PC-3 (cell line): ENCODE results near the gene DLGAP1.

Experiments used
- CTCF ChIP-seq: fragments of 300-600 bp; sonication (generic); conservative IDR thresholded peaks from 2 replicates; pipeline ENCODE4 v1.5.1; 2017; ENCODE audit warnings: antibody characterized with exemption, low read depth, mild to moderate bottlenecking, low read length
- EZH2phosphoT487 ChIP-seq: fragments of 300-600 bp; sonication (generic); IDR thresholded peaks from 2 replicates; pipeline ENCODE4 v1.6.1; 2018; ENCODE audit warnings: mild to moderate bottlenecking, antibody characterized with exemption, low read length, borderline replicate concordance

GRCh38 chr18:3782901-3783300 is 672.2 kb downstream of the DLGAP1 start:
- TF ChIP-seq CTCF (no peak), EZH2phosphoT487 (no peak)
